Measurements from ENCODE around the gene ZDHHC11B.

DNA sequence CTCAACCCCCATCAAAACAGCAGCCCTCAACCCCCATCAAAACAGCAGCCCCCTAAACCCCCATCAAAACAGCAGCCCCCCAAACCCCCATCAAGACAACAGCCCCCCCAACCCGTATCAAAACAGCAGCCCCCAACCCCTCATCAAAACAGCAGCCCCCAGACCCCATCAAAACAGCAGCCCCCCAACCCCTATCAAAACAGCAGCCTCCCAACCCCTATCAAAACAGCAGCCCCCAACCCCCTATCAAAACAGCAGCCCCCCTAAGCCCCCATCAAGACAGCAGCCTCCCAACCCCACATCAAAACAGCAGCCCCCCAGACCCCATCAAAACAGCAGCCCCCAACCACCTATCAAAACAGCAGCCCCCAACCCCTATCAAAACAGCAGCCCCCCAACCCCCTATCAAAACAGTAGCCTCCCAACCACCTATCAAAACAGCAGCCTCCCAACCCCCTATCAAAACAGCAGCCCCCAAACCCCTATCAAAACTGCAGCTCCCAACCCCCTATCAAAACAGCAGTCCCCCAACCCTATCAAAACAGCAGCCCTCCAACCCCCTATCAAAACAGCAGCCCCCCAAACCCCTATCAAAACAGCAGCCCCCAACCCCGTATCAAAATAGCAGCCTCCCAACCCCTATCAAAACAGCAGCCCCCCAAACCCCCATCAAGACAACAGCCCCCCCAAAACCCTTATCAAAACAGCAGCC lies 92.6 kb downstream of the ZDHHC11B start:
- TF ChIP-seq POLR2A (IDR thresholded peaks at IDR 0.05; ENCODE audit: low read length) (no peak), GATA1 (IDR thresholded peaks at IDR 0.05; ENCODE audit: low read depth, low read length) (no peak)

All from erythroblast (primary cell).